Measurements from ENCODE around the gene POLR3H.

DNA sequence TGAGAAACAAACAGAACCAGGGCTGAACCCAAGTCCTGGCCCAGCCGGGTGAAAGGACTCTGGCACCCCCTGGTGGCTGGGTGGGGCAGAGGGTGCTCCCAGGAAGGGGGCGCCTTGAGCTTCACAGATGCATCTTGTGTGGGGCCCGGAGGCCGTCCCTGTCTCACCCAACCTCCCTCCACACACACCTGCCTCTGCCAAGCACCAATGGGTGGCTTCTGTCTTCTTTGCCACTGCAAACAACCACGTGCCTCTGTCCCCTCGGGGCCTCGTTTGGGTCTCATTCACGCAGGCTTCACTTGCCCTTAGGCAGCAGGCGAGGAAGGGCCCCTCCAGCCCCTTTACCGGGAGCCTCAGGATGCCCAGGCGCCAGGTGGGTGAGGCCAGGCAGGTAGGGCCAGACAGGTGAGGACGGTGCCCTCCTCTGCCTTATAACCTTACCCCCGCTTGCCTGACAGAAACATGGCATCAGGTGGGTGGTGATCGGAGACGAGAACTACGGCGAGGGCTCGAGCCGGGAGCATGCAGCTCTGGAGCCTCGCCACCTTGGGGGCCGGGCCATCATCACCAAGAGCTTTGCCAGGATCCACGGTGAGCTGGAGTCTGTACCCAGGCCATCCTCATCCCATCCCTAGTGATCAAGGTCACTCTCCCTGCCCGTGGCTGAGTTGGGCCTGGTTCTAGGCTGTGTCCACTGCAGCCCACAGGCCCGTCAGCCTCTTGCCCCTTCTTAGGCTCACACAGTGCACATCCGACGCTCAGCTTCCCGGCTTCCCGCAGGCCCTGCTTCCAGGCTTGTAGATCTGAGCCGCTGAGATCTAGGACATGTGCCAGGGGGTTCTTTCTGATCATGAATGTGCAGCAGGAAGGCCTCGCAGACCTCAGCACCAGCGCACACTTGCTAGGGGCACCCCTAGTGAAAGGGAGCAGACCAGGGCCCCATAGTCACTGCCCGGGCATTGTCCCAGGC is 17.2 kb downstream of the POLR3H start:
- TF ChIP-seq POU2F2 (IDR thresholded peaks at IDR 0.05; ENCODE audit: low read depth, low read length) (no peak), POLR2AphosphoS5 (IDR thresholded peaks at IDR 0.05; ENCODE audit: low read depth, low read length) (no peak)

All from GM12891 (cell line).